CD4-positive, alpha-beta T cell treated with Interleukin-4 for 1 hour (primary cell): ENCODE data around the gene CLIC2.
"Not testable (repeated sequence)": the region's sequence is repeated elsewhere in the genome, so short reads cannot be mapped to it uniquely, and the experiment has no call there.

Experiments
- DNase-seq, 2 donors: peaks; one replicate each; pipeline ENCODE4 v3.0.0-alpha.2; 2020 to 2022

The CLIC2 gene

DNA sequence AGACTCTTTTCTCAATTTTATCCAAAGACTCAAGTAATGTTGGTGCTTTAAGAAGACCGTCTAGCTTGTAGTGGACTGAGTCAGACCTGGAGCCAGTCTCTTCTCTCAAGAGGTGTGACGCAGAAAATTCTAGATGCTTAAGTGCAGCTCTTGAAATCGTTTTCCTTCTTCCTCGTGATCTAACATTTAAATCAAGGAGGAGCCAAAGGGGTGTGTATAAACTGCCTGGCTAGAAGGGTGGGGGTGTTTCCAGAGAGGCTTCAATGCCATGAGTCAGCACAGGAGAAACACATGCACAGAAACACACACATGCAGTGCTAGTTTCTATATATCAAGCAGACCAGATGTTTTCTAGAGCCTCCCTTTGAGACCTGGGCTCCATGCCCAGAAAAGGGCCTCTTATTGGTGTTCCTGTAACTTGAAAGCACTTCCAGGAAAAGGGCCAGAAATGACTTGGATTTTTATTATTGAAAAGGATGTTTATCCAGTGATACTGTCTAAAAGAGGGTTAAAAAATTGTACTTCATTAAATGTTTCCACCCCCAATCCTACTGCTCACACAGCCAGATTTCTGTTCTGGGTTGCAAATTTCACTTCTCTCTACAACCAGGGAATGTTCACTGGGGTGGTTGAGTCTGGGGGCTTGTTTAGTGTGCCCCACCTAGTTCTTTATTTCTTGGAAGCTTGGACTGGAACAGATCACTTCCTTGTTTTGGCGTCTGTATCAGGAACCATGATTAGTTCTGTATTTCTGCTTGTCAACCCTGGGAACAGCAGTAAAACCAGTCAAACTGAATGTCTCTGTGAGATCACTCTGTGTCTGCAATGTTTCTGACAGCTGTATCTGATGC, at the start of gene CLIC2:
TSS of gene CLIC2 (minus strand) at position 129 of the 851 bp plus-strand sequence. CDS start 187 bp downstream, outside the sequence.
- DNase-seq = peak; percentile 9 to 10

DNA sequence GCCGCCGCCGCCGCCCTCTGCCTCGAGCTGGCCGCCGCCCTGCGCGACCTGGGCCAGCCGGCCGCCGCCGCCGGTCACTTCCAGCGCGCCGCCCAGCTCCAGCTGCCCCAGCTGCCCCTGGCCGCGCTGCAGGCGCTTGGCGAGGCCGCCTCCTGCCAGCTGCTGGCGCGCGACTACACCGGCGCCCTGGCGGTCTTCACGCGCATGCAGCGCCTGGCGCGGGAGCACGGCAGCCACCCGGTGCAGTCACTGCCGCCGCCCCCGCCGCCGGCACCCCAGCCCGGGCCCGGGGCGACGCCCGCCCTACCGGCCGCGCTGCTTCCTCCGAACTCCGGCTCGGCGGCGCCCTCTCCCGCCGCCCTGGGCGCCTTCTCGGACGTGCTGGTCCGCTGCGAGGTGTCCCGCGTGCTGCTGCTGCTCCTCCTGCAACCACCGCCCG, 48.1 kb upstream of the CLIC2 start:
- not testable (repeated sequence) for DNase-seq

DNA sequence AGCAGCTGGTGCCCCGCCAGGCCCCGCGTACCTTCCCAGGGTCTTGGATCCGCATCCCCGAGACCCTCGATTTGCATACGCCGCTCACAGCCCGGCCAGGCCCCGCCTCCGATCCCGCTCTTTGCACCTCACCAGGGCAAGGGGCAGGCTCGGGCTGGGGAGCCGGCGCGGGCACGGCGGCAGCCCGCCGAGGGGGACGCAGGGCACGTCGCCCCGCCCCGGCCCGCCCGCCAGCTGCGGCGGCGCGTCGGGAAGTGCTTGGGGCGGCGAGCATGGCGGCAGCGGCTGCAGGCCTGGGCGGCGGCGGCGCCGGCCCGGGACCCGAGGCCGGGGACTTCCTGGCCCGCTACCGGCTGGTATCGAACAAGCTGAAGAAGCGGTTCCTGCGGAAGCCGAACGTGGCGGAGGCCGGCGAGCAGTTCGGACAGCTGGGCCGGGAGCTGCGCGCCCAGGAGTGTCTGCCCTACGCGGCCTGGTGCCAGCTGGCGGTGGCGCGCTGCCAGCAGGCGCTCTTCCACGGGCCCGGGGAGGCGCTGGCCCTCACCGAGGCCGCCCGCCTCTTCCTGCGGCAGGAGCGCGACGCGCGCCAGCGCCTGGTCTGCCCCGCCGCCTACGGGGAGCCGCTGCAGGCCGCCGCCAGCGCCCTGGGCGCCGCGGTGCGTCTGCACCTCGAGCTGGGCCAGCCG, 47.6 kb upstream of the CLIC2 start, which contains the start of gene F8A2:
TSS of gene F8A2 (plus strand) at position 253 of the 686 bp plus-strand sequence. CDS start at position 273, 20 bp downstream.
- not testable (repeated sequence) for DNase-seq

DNA sequence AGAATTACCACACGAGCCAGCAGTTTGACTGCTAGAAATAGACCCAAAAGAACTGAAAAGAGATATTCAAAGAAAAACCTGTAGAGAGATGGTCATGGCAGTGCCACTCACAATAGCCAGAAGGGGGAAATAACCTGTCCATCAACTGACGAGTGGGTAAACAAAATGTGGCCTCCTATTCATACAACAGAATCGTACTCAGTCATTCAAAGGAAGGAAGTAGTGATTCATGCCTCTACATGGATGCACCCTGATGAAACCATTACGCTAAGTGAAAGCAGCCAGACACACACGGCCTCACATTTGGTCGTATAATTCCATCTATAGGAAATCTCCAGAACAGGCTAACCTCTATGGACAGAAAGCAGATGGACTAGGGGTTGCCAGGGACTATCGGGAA, 45.4 kb upstream of the CLIC2 start:
- not testable (repeated sequence) for DNase-seq

DNA sequence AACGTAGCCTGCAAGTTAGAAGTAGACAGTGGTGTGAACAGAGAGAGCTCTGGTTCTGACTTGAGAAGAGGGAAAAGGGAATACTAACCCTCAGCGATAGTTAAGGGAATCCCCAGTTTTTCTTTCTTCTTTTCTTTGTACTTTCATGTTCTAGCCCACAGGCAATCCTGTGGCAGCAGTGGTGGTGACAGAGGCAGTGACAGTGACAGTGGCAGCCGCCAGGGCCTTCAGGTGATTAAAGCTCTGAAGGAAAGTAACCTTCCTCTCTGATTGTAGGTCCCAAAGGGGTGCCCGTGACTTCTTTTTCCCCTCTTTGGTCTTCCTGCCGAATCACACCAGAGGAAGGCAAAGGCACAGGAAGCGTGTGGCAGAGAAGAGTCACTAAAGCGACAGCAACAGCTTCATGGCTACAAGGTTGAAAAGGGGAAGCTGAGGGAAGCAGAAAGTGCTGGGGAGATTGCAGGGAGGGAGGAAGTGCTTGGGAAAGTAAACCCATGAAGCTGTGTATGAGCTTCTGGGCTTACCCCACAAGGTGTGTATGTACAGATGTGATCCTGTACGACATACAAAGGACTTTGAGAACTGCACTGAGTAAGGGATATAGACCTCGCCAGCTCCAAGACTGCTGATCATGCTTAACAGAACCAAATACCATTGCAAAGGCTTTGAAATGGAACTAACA, 39.5 kb upstream of the CLIC2 start:
- DNase-seq = not testable (repeated sequence)

DNA sequence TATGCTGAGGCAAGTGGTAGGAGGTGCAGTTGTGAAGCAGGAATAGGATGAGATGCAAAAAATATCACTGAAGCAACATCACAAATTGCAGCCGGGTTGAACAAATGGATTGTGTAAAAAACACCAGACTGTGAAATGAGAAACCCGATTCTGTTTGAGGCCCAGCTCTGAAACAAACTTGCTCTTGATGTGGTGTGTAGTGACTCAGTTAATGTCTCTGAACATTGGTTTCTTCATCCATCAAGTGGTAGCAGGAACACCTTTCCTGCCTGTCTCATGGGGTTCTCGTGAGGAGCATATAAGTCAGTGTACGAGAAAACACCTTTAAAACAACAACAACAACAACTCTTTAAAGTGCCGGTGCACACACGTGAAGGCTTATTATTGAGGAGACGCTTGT, 29.3 kb upstream of the CLIC2 start:
- not testable (repeated sequence) for DNase-seq

DNA sequence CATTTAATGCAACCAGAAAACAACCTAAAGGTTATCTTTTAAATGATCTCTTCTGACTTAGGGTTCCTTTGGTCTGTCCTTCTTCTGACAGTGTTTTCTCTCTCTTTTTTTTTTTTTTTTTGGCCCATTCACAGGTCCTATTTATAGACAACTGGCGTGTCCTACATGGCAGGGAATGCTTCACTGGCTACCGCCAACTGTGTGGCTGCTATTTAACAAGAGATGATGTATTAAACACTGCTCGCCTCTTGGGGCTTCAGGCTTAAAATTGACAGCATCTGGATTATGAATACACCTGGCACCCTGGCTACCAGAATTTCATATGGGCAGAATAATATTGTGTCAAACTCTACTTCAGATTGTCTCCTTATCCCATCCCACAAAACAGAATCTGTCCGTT, 15.0 kb upstream of the CLIC2 start:
- DNase-seq = not testable (repeated sequence)

DNA sequence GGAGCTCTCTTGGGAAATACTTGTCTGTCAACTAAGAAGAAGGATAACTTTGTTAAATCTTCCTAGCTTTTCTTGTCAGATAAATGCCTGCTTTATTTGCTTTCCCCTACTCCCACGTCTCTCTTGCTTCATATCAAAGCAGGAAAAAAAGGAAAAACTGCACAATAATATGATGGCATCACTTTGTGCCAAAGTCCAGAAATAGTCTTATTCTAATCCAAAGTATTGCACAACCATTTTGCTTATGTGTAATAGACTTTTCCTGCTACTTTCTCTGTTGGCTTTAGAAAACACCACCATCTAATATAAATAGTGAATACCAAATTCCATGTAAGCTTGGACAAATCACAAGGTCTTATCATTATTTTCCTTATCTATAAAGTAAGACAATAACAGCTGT, 11.3 kb upstream of the CLIC2 start:
- DNase-seq = not testable (repeated sequence)

DNA sequence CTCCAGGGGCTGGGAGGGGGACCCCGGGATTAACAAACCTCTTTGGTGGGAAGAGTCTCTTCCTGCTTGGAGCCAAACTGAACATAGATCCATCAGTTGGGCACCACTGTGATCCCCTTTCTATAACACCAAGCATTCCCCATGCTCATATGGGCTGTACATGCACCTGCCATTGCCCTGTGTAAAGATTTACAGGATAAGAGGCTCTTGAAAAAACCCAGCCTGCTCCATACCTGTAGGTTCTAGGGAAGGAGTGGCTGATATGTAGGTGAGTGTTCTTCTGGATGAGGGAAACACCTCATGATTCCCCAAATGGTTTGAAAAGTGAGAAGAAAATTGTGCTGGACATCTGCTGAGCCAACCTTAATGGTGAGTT, 911 bp upstream of the CLIC2 start:
- not testable (repeated sequence) for DNase-seq

DNA sequence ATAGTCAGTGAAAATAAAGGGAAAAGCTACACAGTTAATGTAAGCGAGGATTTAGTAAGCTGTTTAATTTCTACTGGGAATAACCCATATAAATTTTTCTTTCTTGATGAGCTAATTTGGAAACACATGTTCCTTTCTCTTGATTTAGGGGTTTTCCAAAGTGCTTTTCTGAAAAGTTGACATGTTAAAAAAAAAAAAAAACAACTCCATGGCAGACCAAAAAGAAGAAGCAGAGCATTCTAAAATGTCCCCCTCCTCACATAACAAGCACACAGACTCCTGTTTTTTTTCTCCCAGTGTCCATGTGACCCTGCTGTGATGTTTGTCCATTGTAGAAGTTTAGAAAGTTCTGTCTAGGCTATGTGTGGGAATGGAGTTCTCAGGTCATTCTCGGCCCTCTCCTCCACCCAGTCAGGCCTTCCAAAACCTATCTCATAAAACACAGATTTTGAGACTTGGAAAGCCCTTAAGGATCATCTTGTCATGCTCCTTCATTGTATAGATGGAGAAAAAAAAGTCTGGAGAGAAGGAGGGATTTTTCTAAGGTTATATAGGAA, 792 bp downstream of the CLIC2 start:
- no peak for DNase-seq

DNA sequence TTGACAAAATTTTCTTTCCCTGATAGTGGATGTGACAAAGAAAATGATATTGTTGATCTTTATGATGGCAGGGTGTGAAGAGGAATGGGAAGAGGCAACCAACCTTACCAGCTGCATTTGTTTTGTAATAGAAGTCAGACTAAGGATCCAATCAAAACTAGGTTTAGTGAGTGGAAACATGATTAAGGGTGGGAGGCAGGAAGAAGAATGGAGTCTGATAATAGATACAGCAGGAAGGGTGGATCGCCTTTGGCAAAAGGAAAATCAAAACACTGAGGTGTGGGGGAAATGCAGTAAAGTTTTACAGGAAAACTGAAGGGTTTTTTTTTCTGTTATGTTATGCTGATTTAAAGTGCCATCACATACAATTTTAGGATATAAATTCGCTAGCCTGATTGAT, 3.4 kb downstream of the CLIC2 start:
- no peak for DNase-seq

DNA sequence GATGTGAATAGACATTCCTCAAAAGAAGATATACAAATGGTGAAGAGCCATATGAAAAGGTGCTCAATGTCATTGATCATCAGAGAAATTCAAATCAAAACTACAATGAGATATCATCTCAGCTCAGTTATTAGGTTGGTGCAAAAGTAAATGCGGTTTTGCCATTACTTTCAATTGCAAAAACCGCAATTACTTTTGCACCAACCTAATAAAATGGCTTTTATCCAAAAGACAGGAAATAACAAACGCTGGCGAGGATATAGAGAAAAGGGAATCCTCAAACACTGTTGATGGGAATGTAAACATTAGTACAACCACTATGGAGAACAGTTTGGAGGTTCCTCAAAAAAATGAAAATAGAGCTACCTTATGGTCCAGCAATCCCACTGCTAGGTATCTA, 5.1 kb downstream of the CLIC2 start:
- DNase-seq = no peak

DNA sequence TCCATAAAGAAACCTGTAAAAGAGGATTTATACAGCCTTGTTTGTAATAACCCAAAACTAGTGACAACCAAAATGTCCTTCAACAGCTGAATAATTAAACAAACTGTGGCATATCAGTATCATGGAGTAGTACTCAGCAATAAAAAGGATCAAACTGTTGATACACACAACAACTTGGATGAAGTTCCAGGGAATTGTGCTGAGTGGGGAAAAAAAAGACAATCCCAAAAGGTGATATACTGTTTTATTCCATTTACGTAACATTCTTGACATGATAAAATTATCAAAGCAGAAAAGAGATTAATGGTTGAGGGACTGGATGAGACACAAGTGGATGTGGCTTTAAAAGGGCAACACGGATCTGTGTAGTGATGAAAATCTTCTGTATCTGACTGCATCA, 7.8 kb downstream of the CLIC2 start:
- DNase-seq = no peak

DNA sequence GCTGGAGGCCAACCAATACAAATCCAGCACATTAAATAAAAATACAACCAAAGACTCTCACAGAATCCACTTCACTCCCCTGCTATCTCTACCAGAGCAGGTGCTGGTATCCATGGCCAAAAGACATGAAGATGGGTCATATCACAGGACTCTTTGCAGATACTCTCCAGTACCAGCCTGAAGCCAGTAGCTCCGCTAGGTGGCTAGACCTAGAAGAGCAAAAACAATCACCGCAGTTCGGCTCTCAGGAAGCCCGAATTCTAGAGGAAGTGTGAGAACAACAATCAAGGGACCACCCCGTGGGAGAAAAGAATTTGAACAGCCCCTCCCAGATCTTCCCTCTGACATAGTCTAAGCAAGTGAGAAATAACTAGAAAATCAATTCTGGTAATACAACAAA, 20.2 kb downstream of the CLIC2 start:
- DNase-seq = no peak

DNA sequence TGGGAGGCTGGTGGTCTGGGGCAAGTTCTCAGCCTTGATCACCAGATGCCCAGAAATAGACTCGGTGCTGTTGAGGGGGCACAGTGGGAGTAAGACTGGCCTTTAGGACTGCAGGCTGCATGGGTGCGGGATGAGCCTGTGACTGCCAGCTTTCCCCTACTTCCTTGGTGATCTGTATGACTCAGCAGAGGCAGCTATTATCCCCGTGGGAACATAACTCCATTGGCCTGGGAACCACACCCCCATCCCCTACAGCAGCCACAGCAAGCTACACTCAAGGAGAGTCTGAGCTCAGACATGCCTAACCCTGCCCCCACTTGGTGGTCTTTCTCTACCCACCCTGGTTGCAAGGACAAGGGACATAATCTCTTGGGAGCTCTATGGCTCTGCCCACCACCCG, 20.6 kb downstream of the CLIC2 start:
- no peak for DNase-seq

DNA sequence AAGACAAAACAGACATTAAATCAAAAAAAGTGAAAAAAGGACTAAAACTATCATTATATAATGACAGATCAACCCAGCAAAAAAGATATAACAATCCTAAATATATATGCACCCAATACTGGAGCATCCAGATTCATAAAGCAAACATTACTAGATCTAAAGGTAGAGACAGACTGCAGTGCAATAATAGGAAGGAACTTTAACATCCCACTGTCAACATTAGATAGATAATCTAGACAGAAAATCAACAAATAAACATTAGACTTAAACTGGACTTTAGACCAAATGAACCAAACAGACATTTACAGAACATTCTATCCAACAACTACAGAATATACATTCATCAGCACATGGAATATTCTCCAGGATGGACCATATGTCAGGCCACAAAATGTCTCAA, 40.6 kb downstream of the CLIC2 start:
- no peak for DNase-seq

DNA sequence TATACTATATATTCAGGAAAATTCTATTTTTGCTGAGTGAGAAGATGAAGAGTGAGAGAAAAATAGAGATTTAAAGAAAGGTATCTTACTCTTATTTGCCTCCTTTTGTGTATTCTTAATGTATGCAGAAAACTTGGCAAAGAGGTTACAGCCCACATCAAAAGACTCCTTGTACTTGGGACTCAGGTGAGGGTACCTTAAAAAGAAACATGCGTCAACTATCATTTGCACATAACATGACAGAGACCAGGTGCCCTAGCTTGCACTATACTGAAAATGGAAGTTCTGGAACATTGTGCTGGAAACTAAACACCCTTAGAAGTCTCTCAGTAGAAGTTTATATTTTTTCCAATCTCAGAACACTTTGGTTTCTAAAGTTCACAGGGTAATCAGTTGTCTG, 54.5 kb downstream of the CLIC2 start:
- no peak for DNase-seq

DNA sequence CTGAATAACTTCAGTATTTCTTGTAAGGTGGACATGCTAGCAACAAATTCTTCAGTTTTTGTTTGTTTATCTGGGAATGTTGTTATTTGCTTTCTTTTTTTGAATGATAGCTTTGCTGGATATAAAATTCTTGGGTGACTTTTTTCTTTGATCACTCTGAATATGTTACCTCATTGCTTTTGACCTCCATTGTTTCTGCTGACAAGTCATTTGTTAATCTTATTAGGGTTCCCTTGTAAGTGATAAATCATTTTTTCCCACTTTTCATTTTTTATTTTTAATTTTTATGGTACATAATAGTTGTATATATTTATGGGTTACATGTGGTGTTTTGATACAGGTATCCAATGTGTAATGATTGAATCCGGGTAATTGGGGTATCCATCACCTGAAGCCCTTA, 63.4 kb downstream of the CLIC2 start:
- no peak for DNase-seq

DNA sequence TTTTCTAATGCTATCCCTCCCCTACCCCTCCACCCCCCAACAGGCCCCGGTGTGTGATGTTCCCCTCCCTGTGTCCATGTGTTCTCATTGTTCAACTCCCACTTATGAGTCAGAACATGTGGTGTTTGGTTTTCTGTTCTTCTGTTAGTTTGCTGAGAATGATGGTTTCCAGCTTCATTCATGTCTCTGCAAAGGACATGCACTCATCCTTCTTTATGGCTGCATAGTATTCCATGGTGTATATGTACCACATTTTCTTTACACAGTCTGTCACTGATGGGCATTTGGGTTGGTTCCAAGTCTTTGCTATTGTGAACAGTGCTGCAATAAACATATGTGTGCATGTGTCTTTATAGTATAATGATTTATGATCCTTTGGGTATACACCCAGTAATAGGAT, 66.4 kb downstream of the CLIC2 start:
- DNase-seq = not testable (repeated sequence)

DNA sequence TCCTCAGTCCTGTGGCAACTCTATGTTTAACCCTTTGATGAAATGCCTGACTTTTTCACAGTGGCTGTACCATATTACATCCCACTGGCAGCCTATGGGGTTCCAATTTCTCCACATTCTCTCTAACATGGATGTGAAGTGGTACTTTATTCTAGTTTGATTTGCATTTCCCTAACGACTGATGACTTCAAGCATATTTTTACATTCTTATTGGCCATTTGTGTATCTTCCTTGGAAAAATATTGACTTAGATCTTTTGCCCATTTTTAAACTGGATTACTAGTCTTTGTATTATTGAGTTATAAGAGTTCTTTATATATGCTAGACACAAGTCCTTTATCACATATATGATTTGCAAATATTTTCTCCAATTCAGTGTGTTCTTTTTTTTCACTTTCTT, 68.0 kb downstream of the CLIC2 start:
- no peak for DNase-seq

DNA sequence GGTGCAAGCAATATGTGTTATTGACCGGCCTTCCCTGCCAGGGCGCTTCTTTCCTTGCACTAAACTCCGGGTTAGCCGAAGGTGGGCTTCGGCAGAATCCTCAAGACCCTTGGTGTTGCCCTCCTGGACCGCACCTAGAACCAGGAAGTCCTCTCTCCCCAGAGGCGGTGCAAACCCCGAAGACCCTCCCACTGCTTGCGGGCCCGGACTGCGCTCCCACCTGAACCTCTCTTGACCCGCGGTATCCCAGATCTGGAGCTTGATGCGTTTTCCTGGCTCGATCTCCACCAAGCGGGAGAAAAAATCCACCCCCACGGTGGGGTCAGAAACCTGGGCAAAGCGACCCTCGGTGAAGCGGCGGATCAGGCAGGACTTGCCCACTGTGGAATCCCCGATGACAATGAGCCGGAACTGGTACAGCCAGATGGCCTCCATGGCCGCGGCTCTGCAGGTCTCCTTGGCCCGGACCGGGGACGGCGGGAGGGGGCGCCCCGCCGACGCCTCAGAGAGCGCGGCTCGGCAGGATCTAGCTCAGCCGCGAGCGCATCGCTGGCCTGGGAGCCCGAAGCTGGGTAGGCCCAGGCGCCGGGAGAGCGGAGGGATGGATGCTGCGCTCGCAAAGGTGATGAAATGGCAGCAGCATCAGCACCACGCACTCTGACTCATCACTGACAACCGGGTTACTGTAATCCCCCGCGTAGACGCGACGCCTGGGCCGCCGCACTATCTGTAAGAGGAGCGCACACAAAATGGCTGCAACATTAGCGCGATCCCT, 70.4 kb downstream of the CLIC2 start, which contains the start of gene RAB39B:
TSS of gene RAB39B (minus strand) at position 638 of the 775 bp plus-strand sequence. CDS start at position 435, 203 bp downstream.
- DNase-seq = peak; percentile 68 to 70
